ENCODE data around the gene PLPPR5. TPM values are rescaled to one million over a fixed set of nuclear protein-coding genes. Genes with fewer than 3 reads are reported as not detected.

The PLPPR5 gene
- total and polyA plus RNA-seq, 2 of the 4 experiments (the other 2 are of a cell fraction), result under 0.01 to 0.05 TPM

- Histone ChIP-seq H2AK9ac (replicated peaks; ENCODE audit: low read depth, low read length, poor library complexity) (no peak overlapping the region), H4K20me1 (ENCODE audit: insufficient read depth, low read length) (no peaks in the 10 kb centered on the region), H3K36me3 (ENCODE audit: control insufficient read depth, insufficient read depth, low read length) (no peaks in the 10 kb centered on the region), H3K9me3 (ENCODE audit: control insufficient read depth, insufficient read depth, low read length) (peaks cover 2% of the 10 kb centered on the region; the same call in 1 of the 2 replicates), H3K14ac (replicated peaks; ENCODE audit: low read depth, low read length) (no peak overlapping the region), H2AK5ac (ENCODE audit: low read depth, low read length) (no peak overlapping the region), H3K23ac (ENCODE audit: low read depth, low read length) (no peak overlapping the region), H3K9me1 (ENCODE audit: insufficient read depth, low read length) (no peaks in the 10 kb centered on the region), H3K4me1 (ENCODE audit: control insufficient read depth, insufficient read depth, low read length) (no peaks in the 10 kb centered on the region), H3K4me3 (ENCODE audit: insufficient read depth, low read depth, low read length) (no peak overlapping the region), H4K5ac (ENCODE audit: low read depth, low read length) (no peak overlapping the region), H3K27ac (ENCODE audit: insufficient read depth, low read length) (no peak overlapping the region), H3K18ac (ENCODE audit: low read depth, low read length) (no peak overlapping the region), H2BK20ac (ENCODE audit: low read depth, low read length) (no peak overlapping the region), H3K27me3 (ENCODE audit: control insufficient read depth, insufficient read depth, low read length) (no peaks in the 10 kb centered on the region), H4K8ac (ENCODE audit: low read depth in 2 of 2, low read length in 2 of 2) (no peak overlapping the region), H2BK120ac (ENCODE audit: low read depth, low read length) (no peak overlapping the region), H2BK5ac (ENCODE audit: low read depth, low read length, poor library complexity, severe bottlenecking) (no peak overlapping the region), H4K91ac (ENCODE audit: insufficient read depth, low read depth, low read length) (no peak overlapping the region), H3K9ac (ENCODE audit: low read depth, low read length) (no peak overlapping the region), H3K79me1 (ENCODE audit: low read depth in 1 of 2, low read length in 2 of 2) (no peaks in the 10 kb centered on the region), H3K56ac (ENCODE audit: extremely low read depth, insufficient read depth, low read length) (no peak overlapping the region), H2BK15ac (ENCODE audit: low read depth, low read length) (no peak overlapping the region), H3K4ac (ENCODE audit: low read depth, low read length) (no peak overlapping the region), H3K4me2 (ENCODE audit: low read depth, low read length) (no peak overlapping the region), H2AFZ (replicated peaks; ENCODE audit: low read length, poor library complexity) (no peak overlapping the region)
- dilution Hi-C loops (cut with HindIII; ENCODE audit: low sequenced_read_pairs, unreplicated experiment), result no loop called here
- TF ChIP-seq MAFK (IDR thresholded peaks at IDR 0.05; ENCODE audit: low read depth, low read length), result no peak
- TF ChIP-seq ELK1 (IDR thresholded peaks at IDR 0.05; ENCODE audit: borderline replicate concordance, low read depth, low read length), result no peak
- no peak for TF ChIP-seq NFE2L2 (IDR thresholded peaks at IDR 0.05; ENCODE audit: low read depth, low read length)
- TF ChIP-seq USF2 (IDR thresholded peaks at IDR 0.05; ENCODE audit: low read depth, low read length), result no peak
- TF ChIP-seq SMC3 (IDR thresholded peaks at IDR 0.05; ENCODE audit: low read depth, low read length), result no peak
- no peak for TF ChIP-seq POLR2A (IDR thresholded peaks at IDR 0.05; ENCODE audit: low read depth, low read length)
- no peak for TF ChIP-seq RAD21 (IDR thresholded peaks at IDR 0.05; ENCODE audit: low read length)
- no peak for TF ChIP-seq RCOR1 (IDR thresholded peaks at IDR 0.05; ENCODE audit: insufficient replicate concordance, low read length)
- TF ChIP-seq RFX5 (IDR thresholded peaks at IDR 0.05; ENCODE audit: low read depth, low read length), result no peak
- no peak for TF ChIP-seq CEBPB (IDR thresholded peaks at IDR 0.05; ENCODE audit: low read depth, low read length)
- no peak for TF ChIP-seq MAZ (IDR thresholded peaks at IDR 0.05; ENCODE audit: borderline replicate concordance, low read depth, low read length)
- no peak for TF ChIP-seq CHD1 (IDR thresholded peaks at IDR 0.05; ENCODE audit: low read depth, low read length)
- WGBS, 2 experiments (ENCODE audit: extremely low coverage in 2 of 2, insufficient read length in 1 of 2), result no CpG with 5 or more reads among the region's 1 CpG
- DNase-seq (no peak), ATAC-seq (ENCODE audit: low read depth) (no peak)
- in situ Hi-C loops (cut with MboI; ENCODE audit: low sequenced_read_pairs), result no loop called here
- intact Hi-C loops (cut with micrococcal nuclease), result no loop called here
- ChIA-PET POLR2A (ENCODE audit: unreplicated experiment) (no interaction called here), CTCF (no interaction called here)
- BruUV-seq (replicated peaks), result no TSS peak
These were observed 138.9 kb downstream of the PLPPR5 start for GRCh38 chr1:98865796-98866195.
